Measurements from ENCODE around the gene NPBWR2.

Gene NPBWR2

DNA sequence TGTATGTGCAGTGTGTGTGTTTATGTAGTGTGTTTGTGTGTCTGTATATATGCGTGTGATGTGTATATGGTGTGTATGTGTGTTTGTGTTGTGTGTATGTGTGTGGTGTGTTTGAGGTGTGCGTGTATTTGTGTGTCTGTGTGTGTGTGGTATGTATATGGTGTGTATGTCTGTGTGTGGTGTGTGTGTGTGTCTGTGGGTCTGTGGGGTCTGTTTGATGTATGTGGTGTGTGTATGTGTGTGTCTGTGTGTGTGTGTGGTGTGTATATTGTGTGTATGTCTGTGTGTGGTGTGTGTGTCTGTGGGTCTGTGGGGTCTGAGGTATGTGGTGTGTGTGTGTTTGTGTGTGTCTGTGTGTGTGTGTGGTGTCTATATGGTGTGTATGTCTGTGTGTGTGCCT, 46.0 kb upstream of the NPBWR2 start:
- H3K4me3 ChIP-seq (ENCODE audit: low read depth, low read length), result no peak overlapping the region
- DNase-seq (ENCODE audit: low read depth), result no peak
- TF ChIP-seq, protein P1, sequence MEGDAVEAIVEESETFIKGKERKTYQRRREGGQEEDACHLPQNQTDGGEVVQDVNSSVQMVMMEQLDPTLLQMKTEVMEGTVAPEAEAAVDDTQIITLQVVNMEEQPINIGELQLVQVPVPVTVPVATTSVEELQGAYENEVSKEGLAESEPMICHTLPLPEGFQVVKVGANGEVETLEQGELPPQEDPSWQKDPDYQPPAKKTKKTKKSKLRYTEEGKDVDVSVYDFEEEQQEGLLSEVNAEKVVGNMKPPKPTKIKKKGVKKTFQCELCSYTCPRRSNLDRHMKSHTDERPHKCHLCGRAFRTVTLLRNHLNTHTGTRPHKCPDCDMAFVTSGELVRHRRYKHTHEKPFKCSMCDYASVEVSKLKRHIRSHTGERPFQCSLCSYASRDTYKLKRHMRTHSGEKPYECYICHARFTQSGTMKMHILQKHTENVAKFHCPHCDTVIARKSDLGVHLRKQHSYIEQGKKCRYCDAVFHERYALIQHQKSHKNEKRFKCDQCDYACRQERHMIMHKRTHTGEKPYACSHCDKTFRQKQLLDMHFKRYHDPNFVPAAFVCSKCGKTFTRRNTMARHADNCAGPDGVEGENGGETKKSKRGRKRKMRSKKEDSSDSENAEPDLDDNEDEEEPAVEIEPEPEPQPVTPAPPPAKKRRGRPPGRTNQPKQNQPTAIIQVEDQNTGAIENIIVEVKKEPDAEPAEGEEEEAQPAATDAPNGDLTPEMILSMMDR (IDR thresholded peaks at IDR 0.05; ENCODE audit: low read depth, low read length, missing control alignments), result no peak

DNA sequence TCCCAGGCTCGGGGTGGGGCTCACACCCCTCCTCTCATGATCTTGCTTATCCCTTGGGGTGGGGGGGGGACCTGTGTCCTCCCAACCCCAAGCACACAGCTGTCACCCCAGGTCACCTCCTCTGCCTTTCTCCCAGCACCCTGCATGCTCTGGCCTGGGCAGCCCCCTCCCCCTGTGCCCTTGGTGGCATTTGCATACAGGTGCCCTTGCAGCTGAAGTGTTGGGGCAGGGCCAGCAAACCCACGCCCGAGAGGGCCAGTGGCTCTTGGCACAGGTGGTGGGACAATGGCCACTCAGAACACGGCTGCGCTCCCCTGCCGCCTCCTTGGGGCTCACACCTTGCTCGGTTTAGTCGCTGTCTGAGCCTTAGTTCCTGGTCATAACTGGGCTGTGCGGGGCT, 45.5 kb upstream of the NPBWR2 start:
- H3K4me3 ChIP-seq (ENCODE audit: low read depth, low read length), result no peak overlapping the region
- TF ChIP-seq, protein P1 (IDR thresholded peaks at IDR 0.05; ENCODE audit: low read depth, low read length, missing control alignments), result no peak
- no peak for DNase-seq (ENCODE audit: low read depth)

DNA sequence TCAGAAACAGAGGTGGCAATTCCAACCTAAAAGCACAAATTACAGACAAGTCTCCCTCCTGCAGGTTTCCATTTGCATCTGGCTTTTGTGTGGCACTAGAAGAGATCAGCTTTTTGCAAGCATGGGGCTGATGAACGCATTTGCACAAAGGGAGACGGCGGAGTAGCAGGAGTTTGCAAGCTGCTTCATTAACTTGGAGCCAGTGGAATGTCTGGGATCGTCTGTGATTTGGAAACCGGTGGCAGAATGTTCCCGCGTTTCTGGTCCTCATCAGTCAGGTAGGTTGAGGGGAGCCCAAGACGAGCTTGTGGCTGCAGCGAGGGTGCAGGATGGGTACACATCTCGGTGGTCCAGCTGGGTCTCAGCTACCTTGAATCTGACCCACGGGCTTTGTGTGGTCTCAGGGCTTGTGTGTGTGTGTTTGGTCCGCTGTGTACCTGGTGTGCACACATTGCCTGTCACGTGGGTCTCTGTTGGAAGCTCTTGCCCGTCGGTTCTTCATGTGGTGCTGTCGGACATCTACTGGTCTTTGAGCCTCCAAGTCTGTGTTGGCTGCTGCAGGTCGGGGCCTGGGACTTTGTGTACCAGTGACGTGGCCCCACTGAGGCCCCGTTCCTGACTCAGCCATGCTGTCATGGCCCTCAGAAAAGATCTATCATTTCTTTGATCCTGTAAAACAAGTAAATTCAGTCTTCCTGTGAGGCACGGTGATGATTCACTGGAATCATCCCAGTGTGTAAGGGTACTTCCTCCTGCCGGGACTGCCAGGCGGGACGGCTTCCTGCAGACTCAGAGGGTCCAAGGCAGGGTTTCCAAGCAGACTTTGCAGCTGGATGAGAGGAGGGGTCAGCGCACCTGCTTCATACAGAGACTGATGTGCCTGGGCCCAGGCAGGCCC, 44.5 kb upstream of the NPBWR2 start:
- no peak for DNase-seq (ENCODE audit: low read depth)

DNA sequence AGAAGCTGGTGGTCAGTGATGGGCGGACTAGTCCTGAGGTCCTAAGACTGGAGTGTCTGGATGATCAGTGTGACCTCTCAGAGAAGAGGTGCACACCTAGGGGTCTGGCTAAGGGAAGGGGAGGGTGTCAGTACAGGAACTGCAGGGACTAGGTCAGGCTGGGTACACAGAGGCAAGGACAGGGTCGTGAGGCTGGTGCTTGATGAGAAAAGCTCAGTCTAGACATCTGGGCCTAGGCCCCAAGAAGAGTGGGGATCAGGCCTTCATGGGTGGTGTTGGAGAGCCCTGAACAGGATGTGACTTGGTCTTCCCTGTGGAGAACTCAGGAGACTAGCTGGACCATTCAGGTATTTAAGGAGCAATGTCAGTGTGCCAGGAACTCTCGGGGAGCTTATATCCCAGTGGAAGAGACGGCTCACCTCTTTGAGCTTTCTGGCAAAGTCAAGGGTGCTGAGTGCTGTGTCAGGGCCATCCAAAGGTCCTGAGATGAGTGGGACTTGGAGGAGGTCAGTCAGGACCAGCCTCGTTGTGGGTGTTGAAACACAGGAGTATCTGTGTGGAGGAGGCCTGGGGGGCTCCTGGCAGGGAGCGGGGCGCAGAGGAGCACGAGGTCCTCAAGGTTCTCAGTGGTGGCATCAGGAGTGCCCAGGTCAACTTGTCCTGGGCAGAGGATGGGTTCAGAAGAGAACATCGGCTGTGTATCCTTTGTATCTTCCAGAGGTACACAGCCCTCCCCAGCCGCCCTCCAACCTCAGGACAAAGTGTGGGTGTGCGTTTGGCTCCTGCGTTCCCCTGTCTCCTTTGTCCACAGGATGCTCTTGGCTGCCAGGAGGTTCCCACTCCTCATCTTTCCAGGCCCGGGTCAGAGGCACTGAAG, 43.6 kb upstream of the NPBWR2 start:
- no peak for DNase-seq (ENCODE audit: low read depth)

More for the DNA sequence above, 44.5 kb upstream of the NPBWR2 start:
- TF ChIP-seq, protein P1 (IDR thresholded peaks at IDR 0.05; ENCODE audit: low read depth, low read length, missing control alignments), result no peak
- no peak overlapping the region for H3K4me3 ChIP-seq (ENCODE audit: low read depth, low read length)

DNA sequence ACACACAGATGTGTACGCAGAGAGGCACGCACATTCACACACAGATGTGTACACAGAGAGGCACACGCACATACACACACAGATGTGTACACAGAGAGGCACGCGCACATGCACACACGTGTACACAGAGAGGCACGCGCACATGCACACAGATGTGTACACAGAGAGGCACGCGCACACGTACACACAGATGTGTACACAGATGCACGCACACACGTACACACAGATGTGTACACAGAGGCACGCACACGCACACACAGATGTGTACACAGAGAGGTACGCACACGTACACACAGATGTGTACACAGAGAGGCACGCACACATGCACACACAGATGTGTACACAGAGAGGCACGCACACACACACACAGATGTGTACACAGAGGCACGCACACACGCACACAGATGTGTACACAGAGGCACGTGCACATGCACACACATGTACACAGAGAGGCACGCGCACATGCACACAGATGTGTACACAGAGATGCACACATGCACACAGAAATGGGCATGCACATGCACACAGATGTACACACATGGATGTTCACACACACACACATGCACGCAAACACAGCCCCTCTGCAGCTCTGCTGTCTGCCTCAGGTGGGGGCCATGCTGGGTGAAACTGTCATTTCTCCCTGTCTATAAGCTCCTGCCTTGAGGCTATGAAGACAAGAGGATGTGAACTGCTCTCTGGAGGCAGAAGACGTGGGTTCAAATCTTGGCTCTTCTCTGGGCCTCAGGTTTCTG, 42.6 kb upstream of the NPBWR2 start:
- DNase-seq (ENCODE audit: low read depth), result no peak
- H3K4me3 ChIP-seq (ENCODE audit: low read depth, low read length), result no peak overlapping the region
- TF ChIP-seq, protein P1 (IDR thresholded peaks at IDR 0.05; ENCODE audit: low read depth, low read length, missing control alignments), result no peak

More for the DNA sequence above, 43.6 kb upstream of the NPBWR2 start:
- TF ChIP-seq, protein P1 (IDR thresholded peaks at IDR 0.05; ENCODE audit: low read depth, low read length, missing control alignments), result no peak
- no peak overlapping the region for H3K4me3 ChIP-seq (ENCODE audit: low read depth, low read length)

DNA sequence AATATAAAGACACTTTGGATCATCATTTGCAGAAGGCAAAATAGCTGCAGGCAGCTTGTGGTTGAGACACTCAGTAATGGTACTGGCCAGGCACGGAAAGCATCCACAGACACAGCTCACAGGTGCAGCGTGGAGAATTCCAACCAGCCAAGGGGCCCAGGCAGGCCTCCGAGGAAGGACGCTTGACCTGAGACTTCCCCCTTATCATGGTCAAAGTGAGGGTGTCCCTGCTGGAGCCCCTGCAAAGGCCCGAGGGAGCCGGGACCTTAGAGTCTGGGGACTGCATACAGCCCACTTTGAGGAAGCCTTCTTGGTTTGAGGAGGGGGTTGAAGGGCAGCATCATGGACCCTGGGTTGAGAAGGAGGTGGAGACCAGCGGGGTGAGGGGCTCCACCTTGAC, 41.8 kb upstream of the NPBWR2 start:
- TF ChIP-seq, protein P1 (IDR thresholded peaks at IDR 0.05; ENCODE audit: low read depth, low read length, missing control alignments), result no peak
- no peak for DNase-seq (ENCODE audit: low read depth)
- H3K4me3 ChIP-seq (ENCODE audit: low read depth, low read length), result no peak overlapping the region

Measured in GM12864 (cell line).